T-helper 1 cell (primary cell): ENCODE data around the gene SLC39A9.

Experiments
- DNase-seq, 5 donors: peaks; one replicate each; pipeline ENCODE4 v3.0.0-alpha.2; 2012 to 2020
- total RNA-seq, 4 donors: gene quantifications; one replicate each; lab custom pipeline; 2026; lab: John Stamatoyannopoulos, UW

SLC39A9 gene, protein sequence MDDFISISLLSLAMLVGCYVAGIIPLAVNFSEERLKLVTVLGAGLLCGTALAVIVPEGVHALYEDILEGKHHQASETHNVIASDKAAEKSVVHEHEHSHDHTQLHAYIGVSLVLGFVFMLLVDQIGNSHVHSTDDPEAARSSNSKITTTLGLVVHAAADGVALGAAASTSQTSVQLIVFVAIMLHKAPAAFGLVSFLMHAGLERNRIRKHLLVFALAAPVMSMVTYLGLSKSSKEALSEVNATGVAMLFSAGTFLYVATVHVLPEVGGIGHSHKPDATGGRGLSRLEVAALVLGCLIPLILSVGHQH
- 31.5 to 52.5 (median 43.6) reads per million in 4 donors for total RNA-seq

DNA sequence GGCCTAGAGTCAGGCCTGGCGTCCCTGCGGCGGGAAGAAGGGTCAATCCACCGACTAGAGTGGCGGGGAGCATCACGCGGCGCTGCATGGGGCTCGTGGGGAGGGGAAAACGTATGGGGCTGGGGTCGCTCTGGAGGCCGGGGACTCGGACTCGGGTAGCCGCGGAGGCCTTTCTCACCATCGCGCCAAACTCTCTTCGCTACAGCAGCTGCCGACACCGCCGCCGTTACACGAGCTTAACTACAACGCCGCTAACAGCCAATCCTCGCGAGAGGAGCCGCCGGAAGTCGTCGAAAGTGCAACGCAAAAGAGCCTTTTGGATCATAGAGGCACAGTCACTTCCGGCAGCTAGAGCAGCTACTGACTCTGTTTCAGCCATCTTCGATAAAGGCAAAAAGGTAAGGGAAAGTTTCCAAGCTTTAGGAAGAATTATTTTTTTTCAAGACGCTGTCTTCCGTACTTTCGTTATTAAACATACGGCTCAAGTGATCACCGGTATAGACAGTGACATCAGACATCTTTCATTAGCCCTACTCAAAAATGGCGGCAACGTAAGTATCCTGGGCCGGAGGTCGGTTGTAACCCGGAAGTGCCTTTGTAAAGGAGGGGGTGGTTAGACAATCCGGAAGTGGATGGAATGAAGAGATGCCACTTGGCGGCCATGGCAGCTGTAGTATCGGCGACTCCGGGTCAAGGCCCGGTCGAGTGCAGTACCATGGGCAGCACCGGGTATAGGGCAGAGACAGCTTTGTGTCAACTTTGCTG, at the start of gene SLC39A9, which contains the start of gene ERH:
SLC39A9 (plus strand) TSS at position 640 of the 765 bp plus-strand sequence. CDS start 678 bp downstream, outside the sequence.
ERH (minus strand) TSS at position 247 of the 765 bp plus-strand sequence; CDS start at position 181, 66 bp downstream.
- DNase-seq, result peak; percentile 88 to 97 (median 92)

DNA sequence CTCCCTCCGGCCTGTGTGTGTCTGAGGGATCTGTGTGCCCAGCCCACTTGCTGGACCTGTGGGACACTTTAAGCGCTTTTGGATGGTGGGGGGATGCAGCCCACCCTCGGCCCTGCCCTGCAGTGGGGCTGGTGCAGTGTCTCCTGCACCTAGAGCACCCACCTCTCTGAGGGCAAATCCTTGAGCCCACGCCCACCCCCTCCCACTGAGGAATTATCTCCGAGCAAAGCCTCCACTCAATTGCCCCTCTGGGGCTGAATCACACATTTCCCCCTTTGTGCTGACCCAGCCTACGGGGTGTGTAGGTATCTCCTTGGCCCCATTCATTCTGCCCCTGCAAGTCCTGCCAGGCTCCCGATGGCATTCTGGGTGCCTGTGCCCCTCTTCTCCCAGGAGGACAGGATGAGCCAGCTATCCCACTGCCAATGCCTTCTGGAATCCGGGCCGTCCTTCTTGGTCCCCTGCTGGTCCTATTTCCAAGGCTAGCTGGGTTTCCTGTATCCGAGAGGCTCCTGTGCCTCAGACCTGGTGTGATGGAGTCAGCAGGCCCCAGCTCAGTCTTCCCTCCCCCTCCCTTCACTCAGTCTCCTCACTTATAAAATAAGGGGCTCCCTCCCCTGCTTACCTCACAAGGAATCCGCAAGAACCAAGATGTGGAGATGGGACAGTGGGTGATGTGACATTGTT, 49.3 kb upstream of the SLC39A9 start:
- DNase-seq, result no peak

DNA sequence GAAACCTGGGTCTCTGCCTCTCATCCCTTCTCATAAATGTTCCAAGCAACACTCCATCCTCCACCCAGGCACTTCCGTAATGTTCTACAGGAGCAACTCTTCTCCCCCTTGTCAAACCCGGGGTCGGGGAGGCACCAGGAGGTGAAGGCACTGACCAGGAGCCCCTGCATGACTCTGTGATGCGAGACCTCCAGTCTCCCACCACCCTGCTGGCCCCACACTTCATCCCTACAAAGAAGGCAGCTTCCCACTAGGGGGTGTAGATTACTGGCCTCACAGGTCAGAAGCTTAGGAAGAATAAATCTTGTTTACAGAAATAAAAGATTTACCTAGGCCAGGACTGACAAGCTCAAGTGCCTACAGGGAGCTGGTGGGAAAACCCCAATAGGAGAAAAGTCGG, 47.6 kb upstream of the SLC39A9 start:
- DNase-seq, result no peak

DNA sequence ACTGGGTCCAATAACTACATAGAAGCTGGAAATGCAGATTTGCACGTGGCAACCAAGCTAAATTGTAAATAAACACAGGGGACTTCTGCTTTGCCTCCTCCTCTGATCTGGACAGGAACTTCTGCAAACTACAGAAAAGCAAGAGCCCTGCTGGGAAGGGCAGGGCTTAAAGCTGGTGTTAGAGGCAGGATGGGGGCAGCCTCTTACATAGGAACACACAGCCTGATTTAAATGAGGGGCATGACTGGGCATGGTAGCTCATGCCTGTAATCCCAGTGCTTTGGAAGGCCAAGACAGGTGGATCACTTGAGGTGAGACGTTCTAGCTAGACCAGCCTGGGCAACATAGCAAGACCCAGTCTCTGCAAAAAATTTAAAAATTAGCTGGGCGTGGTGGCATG, 47.1 kb upstream of the SLC39A9 start:
- DNase-seq, result no peak

DNA sequence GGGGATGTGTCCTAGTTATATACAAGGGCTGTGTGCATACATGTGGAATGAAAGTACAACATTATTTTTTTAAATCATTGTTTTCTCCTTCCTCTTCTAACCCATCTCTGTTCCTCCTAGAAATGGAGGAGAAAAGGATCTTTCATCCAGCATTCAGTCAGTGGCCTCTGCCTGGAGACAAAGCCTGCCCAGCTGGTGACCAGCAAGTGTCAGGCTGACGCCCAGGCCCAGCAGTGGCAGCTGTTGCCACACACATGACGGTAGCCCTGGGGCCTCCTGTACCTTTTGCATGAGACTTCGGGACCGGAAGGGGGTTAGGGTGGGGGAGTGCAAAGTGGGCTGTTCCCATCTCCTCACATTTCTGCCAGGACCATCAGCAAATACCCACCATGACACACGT, 46.6 kb upstream of the SLC39A9 start:
- no peak for DNase-seq

DNA sequence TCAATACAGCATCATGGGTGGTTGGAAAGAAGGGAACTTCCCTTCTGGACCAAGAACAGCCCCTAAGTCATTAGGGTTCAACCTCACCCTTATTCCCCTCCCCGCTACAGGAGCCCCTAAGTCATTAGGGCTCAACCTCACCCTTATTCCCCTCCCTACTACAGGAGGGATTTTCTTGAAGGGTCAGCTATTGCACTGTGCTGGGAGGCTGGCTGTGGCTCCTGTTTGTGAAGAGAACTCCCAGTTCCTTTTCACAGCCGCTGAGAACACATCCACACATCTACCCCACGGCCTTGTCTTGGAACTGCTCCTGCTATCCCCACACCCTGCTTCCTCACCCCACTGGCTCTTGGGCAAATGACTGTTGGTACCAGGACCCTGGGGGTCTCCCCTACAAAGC, 45.3 kb upstream of the SLC39A9 start:
- no peak for DNase-seq

DNA sequence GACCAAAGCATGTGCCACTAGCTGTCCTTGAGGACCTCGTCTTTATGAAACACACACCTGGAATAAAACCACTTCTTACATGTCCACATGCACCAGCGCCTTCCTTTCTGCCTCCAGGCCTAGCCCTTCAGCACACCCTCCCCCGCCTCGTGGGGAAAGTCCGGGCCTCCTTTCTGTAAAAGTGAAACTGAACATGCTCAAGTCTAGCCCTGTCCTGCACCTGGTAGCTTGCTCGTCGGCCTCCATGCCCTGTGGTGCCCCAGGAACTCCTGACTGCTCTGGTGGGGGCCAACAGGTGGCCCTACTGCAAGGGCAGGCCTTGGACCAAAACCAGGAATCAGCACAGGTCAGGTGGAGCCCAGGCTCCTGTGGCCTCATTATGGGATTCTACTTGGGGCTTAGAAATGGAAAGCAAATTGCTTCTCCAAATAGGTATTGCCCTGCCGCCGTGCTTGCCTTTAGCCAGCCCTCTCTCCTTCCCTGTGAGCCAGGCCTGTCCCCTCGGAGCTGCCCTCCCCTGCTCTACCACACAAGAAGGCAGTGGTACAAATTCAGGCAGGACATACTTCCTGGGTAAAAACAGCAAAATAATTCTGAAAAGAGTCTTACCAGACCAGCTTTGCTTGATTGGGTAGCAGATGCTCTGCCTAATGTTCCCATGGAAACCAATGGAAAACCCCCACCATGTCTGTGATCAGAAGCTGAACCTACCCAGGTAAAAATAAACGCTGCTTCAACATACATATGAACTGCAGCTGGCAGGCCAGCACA, 43.9 kb upstream of the SLC39A9 start:
- peak in 3 of 5 donors; percentile 9 to 73 (median 43) for DNase-seq

DNA sequence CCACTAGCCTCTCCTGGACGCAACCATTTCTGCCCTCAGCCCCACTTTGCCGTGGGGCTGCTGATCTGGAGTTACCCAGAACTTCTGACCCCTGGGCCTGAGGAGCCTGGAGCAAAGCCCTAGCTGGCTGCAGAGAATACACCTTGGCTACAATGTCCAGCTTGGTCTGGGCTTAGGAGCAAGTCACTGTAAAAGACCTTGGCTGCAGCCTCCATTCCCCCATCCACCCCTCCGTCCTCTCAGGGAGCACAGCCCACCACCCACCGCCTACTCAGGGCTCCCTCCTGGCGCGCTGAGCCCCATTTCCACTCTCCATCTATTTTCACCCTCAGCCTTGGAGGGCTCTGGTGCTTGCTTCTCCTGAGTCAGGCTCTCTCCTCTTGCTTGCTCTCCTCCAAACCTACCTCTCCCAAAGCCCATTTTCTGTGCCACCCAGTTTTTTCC, 43.3 kb upstream of the SLC39A9 start:
- no peak for DNase-seq

DNA sequence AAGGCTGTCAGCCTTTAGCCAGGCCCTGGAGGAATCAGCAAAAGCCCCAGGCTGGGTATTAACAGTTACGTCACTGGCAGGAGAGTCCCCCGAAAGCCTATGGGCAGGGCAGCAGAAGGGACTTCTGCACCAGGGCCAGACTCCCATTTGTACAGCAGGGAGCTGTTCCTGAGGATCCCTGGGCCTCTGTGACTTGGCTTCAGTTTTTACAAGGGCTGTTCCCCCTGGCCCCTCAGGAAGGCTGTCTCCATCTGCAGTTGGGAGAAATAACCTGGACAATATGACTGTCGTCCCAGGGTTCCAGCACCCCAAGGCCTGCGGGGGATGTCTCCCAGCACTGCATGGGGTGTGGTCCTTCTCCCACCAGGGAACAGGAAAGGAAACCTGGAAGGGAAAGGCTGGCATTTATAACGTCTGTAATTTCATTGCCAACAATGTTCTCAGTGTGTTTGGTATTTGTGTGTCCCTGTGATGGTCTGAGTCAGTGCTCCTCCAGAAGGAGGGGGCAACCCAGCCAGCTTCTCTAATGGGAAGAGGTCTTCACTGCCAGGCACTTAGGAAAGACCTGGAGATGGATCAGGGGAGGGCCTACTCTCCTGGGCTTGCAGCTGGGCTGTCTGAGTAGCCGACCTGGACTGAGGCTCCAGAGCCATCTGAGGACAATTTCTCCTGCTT, 42.7 kb upstream of the SLC39A9 start:
- no peak for DNase-seq

DNA sequence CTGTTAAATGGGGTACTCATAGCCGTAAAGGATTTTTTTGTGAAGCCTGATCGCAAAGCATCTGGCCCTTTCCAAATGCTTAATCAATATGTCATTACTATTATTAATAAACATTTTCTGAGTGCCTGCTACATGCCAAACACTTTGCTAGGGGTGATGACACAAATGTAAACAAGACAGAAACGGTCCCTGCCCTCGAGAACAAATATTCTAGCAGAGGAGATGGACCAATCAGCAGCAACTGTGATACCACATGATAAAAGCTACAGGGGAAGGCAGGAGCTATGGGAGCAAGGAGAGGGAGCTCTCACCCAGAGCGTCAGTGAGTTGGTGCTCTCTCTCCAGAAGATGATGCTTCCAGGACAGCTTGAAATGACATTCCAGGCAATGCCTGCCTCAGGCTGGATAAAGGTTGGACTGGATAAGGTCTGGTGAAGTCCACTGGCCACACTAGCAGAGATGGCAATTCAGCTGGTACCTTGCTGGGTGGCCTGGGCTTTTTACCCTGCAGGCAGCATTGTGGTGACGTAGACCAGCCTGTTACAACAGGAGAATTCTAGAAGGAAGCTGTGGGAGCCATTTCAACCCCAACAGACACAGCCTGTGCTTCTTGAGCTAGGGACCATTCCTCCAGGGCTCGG, 41.5 kb upstream of the SLC39A9 start:
- DNase-seq, result no peak

DNA sequence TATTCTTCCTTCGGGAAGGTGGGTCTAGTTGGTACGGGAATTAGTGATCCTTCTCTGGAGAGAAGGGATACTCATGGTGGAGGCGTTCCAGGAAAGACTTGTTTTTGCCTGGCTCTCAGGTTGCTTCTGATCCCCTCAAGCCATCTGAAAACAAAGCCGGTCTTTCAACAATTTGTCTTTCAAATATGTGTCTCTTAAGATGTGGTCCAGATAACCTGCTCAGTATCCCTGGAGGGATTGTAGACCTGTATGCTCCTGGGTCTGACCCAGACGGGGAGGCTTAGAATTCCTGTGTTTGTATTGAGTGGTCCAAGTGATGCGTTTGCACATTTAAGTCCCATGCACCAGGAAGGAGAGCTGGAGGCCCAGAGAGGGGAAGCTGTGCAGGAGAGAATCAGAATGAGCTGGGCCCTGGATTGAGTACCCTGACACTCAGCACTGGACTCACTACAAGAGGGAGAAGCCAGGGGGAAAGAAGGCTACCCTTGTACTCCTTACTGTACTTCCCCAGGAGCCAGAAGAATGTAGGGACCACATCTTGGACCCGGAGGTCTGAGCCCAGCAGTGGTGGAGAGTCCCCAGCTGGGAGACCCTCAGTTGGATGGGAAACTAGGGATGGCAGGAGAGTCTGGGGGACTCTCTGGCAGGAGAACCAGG, 40.8 kb upstream of the SLC39A9 start:
- DNase-seq, result no peak

DNA sequence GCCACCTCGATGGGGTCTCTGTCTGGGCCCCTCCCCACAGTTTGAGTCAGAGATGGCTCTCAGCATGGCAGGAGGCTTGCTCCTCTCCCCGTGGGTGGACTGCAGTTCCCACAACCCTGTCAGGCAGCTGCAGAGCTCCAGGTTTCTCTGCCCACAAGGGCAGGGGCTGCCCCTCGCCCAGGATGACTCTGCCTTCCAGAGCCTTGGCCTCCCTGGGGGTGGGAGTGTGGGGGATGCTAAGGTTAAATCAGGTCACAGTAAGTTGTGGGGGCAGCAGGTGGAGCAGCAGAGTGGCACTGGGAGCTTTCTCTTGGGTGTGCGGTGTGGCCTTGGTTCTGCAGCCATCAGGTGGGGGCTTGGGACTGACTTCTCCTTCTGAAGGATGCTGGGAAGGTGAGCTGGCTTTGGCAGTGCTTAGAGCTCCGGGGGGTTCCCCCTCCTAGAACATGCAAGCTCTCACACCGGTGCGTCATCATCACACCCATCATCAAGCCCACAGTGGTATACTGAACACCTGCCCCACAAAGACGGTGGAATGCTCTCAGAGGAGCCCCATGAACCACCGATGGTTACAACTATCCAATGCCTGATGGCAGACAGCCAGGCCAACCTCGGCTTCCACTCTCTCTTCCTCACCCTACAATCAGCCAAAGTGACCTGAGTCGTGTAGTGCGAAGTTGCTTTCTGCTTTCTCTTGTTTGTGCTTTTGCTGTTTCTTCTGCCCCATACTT, 40.1 kb upstream of the SLC39A9 start:
- no peak for DNase-seq

DNA sequence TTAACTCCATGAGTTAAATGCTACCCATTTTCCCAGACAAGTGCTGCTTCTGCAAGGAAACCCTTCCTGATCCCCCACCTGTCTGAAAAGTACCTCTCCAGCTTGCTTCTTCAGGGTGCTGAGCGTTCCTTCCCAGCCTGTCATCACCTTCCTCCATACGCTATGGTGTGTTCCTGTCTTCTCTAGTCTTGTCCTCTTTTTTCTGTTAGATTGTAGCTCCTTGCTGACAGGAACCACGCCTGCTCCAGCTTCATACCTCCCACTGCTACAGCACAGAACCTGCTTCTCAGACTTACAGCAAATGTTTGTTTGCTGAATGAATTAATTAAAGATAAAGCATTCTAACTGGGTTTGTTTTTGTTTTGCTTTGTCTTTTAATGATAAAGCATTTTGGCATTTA, 39.5 kb upstream of the SLC39A9 start:
- DNase-seq, result no peak

DNA sequence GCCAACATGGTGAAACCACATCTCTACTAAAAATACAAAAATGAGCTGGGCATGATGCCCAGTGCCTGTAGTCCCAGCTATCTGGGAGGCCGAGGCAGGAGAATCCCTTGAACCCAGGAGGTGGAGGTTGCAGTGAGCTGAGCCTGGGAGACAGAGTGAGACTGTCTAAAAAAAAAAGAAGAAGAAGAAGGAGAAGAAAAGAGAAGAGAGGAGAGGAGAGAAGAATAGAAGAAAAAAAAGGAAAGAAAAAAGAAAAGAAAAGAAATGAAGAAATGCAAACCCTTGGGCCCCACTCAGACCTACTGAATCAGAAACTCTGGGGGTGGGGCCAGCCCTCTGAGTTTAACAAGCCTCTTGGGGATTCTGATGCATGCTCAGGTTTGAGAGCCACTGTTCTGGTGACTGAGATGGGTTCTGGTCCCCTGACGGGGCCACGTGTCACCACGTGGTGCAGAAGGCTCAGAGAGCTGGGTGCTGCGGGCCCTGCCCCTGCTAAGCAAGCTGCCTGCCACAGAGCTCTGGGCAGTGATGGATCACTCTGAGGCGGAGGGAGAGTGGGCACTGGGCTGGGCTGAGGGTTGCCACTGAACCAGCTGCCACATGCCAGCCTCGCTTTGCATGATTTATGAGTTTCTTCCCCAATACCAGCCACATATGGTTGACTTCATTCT, 37.9 kb upstream of the SLC39A9 start:
- no peak for DNase-seq

DNA sequence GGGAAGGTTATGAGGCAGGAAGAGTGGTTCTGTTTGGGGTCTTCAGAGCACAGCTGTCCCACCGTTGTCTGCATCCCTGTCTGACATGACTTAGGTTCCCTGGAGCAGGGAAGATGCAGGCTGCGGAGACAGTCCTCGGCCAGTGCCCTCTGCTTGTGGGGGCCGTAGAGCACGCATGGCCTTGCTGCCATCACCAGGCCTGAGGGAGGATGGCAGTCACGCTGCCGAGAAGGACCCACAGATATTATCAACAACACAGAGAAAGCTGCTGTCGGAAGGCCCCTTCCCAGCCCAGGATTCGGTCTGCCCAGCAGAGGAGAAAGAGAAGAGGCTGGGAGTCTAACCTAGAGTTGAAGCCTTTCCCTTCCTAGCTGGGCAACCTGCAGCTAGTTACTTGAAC, 35.4 kb upstream of the SLC39A9 start:
- no peak for DNase-seq

DNA sequence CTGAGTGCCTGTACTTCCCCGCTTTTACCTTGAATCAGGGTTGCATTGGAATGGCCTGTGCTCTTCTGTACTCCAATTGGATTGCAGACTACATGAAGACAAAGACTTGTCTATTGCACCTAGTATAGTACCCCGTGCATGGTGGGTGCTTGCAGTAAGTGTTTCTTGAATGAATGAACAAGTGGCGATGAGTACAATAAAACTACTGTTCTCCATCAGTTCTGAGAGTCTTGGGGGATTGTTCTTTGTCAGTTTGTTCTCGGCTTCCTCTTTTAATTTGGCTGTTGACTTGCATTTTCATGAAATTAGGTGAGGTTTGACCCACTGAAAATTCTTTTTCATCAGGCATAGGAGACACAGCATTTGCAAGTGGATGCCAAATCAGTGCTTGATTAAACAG, 34.5 kb upstream of the SLC39A9 start:
- no peak for DNase-seq

DNA sequence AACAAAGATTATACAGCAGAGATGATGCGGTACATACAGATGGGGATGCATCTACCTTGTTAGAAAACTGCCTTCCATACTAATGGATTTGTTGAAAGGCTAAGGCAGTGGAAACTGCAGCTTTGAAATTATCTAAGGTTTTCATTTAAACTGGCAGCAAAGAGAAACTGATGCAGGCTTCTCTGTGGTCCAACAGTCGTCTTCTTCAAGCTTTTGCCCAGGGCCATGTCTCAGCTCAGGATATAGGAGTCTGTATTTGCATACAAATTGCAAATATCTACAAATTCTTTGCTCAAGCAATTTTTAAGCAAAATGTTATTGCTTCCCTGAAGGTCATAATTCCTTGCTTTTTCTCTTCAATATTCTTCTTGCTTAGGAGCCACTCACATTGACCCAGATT, 34.1 kb upstream of the SLC39A9 start:
- DNase-seq, result no peak

DNA sequence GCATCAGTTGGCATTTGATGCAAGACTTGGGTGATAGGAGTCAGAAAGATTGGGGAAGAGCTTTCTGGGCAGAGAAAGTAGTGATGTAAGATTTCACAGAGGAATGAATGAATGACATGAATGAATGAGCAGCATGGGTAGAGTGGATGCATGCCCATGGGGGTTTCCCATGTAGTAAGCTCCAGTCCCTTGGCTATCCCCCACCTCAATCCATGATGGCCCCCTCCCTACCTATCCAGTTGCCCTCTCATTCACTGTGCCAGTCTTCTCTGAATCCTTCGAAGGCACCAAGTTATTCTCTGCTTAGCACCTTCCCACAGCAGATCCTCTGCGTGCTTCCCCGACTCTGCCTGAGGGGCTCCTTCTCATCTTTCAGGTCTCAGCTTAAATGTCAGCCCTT, 32.4 kb upstream of the SLC39A9 start:
- DNase-seq, result no peak

DNA sequence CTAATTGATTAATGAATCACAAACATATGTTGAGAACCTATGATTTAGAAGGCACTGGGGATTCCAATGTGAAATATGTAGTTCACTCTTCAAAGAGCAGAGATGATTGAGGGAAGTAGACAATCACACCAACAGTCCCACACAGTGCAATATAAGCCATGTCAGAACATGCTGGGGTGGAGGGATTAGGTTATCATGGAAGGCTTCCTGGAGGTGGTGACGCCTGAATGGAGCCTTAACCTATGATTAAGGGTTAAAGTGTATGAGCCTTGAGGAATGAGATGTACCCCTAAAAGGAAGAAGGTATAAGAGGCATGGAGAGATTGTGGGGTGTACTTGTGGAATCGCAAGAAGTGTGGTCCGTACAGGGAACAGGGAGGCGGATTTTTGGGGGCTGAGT, 31.7 kb upstream of the SLC39A9 start:
- DNase-seq, result no peak

DNA sequence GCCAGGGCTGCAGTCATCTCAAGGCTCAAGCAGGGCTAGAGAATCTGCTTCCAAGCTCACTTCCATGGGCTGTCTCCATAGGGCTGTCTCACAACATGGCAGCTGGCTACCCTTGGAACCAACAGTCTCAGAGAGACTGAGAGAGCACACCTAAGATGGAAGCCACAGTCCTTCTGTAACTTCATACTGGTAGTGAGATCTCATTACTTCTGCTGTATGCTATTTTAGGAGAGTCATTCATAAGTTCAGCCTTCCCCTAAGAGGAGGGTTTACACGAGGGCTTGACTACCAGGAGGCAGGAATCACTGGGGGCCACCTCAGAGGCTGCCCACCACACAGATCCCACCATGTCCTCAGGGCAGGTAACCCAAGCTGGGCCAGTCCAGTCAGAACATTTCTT, 30.1 kb upstream of the SLC39A9 start:
- no peak for DNase-seq
